Panc1 (cell line): ENCODE results near the gene EIF3L.

ENCODE experiments used
- CTCF ChIP-seq: fragments of 450-650 bp; IDR thresholded peaks from 2 replicates; pipeline ENCODE4 v1.5.1; 2017; ENCODE audit warnings: mild to moderate bottlenecking
- REST ChIP-seq, 2 experiments: IDR thresholded peaks; 2 replicates each; pipeline ENCODE4 v1.6.1; 2011 to 2012; ENCODE audit warnings: low read depth in 2 of 2, control low read depth in 1 of 2, low read length in 1 of 2, mild to moderate bottlenecking in 1 of 2, moderate library complexity in 1 of 2; ENCODE audit not compliant: insufficient read depth in 1 of 2

- no peak for TF ChIP-seq CTCF
- TF ChIP-seq REST (IDR thresholded peaks at IDR 0.05; ENCODE audit: insufficient read depth in 1 of 2, low read depth in 2 of 2, low read length in 1 of 2): no peak
Measured at GRCh38 chr22:37929390-37929789, 80.2 kb downstream of the EIF3L start.
